Fibroblast of skin of back (primary cell): ENCODE results near the gene NME3.

ENCODE experiments used
- DNase-seq: peaks from one replicate; pipeline ENCODE4 v3.0.0-alpha.2; 2013

Gene NME3

DNA sequence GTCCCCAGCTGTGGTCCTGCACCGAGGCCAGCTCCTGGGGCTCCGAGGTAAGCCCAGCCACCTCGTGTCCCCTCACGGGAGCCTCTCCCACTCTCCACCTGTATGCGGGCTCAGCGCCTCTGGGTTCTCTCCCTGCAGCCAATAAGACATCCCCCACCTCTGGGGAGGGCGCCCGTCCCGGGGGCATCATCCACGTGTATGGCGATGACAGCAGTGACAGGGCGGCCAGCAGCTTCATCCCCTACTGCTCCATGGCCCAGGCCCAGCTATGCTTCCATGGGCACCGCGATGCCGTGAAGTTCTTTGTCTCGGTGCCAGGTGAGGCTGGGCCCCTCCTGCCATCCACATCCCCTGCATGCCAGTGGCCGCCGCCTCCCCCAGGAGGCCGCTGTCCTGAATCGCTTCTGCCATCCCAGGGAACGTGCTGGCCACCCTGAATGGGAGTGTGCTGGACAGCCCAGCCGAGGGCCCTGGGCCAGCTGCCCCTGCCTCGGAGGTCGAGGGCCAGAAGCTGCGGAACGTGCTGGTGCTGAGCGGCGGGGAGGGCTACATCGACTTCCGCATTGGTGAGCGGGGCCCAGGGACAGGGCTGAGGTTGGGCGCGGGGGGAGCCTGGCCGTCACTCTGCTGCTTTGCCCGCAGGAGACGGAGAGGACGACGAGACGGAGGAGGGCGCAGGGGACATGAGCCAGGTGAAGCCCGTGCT, 3.1 kb downstream of the NME3 start:
- no peak for DNase-seq

DNA sequence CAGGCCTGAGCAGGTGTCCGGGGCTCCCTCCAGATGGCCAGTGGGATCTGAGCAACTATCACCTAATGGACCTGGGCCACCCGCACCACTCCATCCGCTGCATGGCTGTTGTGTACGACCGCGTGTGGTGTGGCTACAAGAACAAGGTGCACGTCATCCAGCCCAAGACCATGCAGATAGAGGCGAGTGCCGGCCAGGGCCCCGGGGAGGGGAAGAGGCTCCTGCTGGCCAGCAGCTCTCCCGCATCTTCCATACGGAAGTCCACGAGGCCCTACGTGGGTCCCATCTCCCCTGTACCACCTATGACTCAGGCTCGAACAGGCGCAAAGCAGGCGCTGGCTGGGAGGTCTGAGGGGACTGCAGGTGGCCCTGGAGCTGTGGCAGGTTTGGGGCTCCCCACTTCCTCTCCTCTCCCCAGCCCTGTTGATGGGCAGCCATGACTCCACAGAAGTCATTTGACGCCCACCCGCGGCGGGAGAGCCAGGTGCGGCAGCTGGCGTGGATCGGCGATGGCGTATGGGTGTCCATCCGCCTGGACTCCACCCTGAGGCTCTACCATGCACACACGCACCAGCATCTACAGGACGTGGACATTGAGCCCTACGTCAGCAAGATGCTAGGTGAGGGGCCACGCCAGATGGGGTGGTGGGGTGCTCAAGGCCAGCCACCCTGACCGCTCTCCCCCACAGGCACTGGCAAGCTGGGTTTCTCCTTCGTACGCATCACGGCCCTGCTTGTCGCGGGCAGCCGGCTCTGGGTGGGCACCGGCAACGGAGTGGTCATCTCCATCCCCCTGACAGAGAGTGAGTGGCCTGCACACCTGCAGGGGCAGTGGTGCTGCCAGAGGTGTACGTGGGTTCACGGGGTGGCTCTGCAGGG, 4.0 kb downstream of the NME3 start:
- DNase-seq, result no peak

DNA sequence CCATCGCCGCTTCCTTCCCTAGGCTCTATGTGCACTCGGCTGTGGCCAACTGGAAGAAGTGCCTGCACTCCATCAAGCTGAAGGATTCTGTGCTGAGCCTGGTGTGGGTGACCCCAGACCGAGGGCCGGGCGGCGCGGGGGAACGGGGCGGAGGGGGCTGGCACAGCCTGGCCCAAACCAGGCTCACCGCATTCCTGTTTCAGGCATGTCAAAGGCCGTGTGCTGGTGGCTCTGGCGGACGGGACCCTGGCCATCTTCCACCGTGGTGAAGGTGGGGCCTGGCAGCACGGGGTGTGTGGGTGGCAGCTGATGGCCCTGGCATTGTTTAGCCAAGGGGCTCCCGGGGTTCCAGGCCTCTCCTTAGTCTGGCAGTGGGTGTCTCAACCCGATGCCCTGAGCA, 4.6 kb downstream of the NME3 start:
- DNase-seq, result no peak

DNA sequence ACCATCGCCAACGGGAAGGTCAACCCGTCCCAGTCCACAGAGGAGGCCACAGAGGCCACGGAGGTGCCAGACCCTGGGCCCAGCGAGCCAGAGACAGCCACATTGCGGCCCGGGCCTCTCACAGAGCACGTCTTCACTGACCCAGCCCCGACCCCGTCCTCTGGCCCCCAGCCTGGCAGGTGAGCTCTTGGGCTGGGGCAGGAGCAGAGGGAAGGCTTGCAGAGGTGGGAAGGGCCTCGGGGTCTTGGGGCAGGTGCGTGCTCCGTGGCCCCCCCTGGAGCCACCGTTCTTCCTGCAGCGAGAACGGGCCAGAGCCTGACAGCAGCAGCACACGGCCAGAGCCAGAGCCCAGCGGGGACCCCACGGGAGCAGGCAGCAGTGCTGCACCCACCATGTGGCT, 5.1 kb downstream of the NME3 start:
- DNase-seq, result no peak

DNA sequence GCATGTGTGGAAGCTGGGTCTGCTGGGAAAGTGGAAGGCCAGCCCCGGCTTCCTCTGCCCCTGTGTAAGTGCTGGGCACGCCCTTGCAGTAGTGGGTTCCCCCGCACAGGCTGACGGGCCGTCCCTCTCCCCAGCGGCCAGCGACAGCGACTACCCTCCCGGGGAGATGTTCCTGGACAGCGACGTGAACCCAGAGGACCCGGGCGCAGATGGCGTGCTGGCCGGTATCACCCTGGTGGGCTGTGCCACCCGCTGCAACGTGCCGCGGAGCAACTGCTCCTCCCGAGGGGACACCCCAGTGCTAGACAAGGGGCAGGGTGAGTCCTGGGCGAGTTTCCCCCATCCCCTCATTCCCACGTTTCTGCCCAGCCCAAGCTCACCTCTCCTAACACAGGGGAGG, 5.5 kb downstream of the NME3 start:
- no peak for DNase-seq

DNA sequence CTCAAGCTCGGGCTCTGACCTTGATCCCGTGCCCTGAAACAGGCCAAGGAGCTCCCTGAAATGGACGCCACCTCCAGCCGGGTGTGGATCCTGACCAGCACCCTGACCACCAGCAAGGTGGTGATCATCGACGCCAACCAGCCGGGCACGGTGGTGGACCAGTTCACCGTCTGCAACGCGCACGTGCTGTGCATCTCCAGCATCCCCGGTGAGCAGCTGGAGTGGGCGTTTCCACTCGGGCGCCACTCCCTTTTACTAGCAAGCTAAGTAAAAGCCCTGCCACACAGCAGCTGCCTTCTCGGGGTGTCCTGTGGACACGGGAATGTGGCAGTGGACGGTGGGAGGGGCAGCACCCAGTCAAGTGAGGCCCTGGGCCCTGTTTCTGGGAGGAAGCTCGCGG, 6.4 kb downstream of the NME3 start:
- DNase-seq, result no peak

DNA sequence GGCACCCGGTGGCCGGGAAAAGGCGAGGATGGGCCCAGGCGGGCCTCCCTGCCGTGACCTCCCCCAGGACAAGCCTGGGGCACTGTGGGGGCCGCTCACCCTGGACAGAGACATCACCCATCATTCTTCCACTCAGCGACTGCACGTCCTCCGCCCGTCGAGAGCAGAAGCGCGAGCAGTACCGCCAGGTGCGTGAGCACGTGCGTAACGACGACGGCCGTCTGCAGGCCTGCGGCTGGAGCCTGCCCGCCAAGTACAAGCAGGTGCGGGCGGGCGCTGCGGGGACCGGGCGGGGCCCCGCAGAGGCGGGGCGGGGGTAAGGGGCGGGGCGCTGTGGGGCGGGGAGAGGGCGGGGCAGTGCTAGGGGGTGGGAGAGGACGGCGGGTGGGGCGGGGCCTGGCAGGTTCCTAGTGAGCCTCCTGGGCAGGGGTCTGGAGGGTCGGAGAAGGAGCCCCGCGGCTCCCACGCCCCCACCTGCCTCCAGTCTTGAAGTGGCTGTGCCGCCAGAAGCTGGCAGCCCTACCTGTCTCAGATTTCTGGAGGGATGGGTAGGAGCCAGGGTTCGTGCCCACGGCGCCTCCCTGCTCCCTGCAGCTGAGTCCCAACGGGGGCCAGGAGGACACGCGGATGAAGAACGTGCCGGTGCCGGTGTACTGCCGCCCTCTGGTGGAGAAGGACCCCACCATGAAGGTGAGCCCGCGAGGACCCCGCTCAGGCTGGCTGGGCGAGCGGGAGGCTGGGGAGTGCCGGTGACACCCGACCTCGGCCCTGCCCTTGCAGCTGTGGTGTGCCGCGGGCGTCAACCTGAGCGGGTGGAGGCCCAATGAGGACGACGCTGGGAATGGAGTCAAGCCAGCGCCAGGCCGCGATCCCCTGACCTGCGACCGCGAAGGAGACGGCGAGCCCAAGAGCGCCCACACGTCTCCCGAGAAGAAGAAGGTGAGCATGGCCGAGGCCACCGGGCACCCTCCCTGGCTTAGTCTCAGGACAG, 7.5 kb downstream of the NME3 start:
- DNase-seq, result peak; percentile 24

DNA sequence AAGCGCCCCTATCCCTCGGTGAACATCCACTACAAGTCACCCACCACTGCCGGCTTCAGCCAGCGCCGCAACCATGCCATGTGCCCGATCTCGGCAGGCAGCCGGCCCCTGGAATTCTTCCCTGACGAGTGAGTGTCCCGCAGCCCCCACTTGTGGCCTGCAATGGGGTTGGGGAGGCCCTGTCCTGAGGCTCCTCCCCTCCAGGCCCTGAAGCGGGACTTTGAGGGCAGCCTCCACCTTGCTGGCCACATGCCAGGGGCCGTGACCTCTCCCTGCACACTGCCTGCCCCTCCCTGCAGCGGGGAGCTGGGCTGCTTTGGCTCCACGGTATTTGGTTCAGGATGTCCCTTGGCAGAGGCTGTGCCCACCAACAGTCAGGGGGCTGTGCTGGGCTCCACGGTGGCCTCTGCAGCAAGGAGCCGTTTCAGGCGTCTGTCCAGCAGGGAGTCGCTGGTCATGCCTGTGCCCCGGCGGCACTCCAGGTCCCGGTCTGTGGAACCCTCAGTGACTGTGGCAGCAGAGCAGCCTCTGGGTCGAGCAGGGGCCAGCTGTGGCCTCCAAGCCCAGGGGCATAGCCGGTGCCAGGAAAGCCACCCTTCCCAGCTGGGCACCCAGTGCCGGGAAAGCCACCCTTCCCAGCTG, 8.3 kb downstream of the NME3 start:
- DNase-seq, result no peak

DNA sequence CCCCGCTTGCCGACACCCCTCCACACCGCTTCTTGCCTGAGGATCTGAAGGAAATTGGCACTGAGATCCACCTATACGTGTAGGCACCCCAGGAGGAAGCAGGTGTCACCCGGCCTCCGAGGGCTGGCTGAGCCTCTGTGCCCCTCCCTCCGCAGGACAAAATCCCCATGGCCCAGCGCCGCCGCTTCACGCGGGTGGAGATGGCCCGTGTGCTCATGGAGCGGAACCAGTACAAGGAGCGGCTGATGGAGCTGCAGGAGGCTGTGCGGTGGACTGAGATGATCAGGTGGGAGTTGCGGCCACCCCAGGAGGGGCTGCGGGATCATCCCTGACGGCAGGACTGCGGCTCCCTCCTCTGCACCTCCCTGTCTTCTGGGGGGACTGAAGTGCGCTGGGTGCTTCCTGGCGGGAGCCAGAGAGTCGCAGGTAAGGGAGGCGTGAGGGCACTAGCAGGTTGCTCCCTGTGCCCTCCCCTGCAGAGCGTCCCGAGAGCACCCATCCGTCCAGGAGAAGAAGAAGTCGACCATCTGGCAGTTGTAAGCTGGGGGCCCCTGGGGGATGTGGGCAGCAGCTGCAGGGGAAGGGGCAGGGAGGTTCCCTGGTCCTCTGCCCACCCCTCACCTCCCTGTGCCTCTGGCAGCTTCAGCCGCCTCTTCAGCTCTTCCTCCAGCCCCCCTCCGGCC, 9.0 kb downstream of the NME3 start:
- no peak for DNase-seq

DNA sequence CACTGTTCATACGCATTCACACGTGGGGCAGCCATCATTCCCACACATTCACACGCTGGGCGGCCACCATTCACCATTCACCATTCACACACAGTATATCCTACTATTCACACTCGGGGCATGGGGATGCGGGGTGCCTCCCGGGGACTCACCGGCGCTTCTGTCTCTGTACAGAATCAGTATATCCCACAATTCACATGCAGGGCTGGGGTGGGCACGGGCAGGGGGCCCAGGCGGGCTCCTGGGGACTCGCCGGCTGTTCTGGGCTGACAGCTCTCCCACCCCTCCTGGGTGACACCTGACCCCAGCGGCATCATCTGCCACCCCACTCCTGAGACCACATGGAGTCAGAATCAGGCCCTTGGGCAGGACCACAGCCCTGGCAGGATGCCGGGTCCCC, 9.6 kb downstream of the NME3 start:
- DNase-seq, result no peak

DNA sequence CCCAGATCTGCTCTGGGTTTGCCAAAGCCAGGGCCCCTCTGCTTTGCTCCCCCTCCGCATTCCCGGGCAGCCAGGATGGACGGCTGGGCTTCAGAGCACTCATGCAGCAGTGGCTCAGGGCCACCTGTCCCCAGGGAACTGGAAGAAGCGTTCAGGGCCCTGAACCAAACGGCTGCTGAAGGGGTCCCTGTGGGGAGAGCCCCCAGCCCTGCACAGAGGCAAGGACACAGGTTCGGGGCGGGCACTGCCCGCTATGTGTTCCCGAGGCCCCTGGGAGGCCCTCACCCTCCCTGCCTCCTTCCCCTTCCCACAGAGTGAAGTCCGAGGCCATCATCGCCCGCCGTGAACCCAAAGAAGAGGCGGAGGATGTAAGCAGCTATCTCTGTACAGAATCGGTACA, 10.4 kb downstream of the NME3 start:
- DNase-seq, result no peak

DNA sequence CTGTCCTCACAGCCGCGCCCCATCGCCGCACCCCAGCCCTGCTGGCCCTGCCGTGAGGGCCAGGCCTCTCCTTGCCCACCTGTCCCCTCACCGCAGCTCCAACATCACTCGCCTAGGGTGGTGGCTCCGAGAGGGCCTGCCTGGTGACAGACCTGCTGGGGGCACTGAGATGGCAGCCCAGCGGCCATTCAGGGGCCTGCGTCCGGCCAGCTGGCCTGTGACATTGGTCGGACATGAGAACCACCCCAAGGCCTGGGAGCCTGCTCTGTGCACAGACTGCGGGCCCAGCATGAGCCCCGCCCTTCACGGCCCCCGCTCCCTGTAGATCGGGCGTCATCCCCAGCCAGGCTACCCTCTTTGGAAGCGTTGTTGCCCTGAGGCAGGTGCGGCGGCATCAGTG, 11.8 kb downstream of the NME3 start:
- DNase-seq, result no peak

DNA sequence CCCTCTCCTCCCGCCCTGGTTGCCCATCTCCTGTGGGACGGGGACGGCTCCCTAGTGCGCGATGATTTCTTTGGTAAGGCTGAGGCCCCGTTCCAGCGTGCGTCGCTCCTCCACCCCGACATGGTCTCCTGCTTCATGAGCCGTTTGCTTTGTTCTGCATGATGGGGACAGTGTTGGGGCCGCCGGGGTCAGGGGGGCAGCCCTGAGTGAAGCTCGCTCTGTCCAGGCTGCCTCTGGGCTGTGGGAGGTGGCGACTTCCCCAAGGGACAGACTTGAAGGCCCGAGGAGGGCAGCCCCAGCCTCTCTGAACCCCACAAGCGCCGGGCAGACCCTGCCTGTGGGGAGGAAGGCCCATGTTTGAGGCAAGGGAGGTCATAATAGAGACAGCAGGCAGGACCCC, 12.4 kb downstream of the NME3 start:
- no peak for DNase-seq

DNA sequence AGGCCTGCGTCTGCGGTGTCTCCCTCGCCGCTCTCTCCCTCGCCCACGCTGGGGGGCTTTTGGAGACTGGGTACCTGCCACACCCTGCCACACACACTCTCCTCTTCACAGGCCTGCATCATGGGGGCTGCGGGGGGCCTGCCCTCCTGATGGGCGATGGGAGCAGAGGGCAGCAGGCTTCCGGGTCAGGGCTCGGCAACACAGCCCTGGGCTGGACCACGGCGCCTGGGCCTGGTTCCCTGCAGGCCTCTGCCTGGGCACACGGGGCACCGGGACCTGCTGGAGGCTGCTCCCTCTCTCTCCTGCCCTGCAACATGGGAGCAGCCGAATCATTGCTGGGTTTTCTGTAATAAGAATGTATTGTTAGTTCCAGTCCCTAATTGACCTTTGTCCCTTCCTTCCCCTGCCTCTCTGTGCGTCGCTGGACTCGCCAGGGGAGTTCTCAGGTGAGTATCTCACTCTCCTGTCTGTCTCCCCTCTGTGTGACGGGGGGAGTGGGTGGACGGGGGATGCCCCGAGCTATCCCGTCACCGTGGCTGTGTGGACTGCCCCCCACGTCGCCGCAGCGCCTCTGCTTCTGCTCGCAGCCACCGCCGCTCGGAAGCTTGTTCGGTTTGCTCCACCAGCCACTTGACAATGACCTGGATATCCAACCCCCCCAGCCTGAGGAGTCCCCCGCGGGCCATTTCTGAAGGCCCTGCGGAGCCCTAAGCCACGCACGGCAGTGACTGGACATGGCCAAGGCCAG, 13.5 kb downstream of the NME3 start:
- no peak for DNase-seq

DNA sequence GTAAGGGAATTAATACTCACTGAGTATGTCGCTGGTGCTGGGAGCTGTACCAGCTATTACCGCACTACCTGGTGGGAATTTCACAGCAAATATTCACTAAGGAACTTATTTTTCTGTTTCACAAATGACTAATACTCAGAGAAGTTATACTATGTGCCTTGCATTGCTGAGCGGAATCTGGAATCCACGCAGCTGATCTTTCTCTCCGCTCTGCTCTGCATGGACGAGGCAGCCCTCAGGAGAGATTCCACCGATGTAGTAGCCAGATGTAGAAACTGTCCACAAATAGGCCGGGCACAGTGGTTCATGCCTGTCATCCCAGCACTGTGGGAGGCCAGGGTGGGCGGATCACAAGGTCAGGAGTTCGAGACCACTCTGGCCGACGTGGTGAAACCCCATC, 17.1 kb downstream of the NME3 start:
- DNase-seq, result no peak

DNA sequence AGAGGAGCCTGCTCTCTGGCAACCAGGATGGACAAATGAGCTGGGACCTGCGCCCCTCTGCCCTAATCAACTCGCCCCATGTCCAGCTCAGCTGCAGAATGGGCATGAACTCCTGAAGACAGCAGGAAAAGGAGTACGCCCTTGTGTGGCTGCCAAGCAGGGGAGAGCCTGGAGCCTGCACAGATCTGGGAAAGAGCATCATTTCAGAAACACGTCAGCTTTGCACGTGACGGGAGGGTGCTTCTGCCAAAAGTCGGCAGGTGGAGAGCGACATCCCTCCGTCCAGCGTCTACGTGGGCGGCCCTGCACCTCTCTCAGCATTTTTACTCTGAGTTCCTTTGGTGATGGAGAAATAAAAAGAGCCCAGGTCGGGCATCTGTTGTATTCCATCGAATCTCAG, 18.5 kb downstream of the NME3 start:
- DNase-seq, result no peak

DNA sequence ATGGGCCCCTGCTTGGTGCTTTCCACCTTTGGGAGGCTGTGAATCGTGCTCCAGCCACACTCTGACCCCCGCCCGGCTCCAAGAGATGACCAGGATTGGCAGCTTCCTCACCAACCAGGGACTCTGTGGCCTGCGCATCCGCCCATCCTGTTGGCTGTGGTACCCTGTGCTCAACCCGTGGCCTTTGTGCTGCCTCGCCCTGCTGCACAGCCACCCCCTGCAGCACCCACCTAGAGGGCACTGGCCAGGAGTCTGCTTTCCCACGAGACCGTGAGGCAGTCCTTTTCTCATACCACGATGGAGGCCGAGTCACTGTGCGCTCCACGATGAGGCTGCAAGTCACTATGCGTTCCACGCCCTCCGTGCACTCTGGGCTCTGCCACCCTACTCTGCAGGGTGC, 19.4 kb downstream of the NME3 start:
- DNase-seq, result no peak

DNA sequence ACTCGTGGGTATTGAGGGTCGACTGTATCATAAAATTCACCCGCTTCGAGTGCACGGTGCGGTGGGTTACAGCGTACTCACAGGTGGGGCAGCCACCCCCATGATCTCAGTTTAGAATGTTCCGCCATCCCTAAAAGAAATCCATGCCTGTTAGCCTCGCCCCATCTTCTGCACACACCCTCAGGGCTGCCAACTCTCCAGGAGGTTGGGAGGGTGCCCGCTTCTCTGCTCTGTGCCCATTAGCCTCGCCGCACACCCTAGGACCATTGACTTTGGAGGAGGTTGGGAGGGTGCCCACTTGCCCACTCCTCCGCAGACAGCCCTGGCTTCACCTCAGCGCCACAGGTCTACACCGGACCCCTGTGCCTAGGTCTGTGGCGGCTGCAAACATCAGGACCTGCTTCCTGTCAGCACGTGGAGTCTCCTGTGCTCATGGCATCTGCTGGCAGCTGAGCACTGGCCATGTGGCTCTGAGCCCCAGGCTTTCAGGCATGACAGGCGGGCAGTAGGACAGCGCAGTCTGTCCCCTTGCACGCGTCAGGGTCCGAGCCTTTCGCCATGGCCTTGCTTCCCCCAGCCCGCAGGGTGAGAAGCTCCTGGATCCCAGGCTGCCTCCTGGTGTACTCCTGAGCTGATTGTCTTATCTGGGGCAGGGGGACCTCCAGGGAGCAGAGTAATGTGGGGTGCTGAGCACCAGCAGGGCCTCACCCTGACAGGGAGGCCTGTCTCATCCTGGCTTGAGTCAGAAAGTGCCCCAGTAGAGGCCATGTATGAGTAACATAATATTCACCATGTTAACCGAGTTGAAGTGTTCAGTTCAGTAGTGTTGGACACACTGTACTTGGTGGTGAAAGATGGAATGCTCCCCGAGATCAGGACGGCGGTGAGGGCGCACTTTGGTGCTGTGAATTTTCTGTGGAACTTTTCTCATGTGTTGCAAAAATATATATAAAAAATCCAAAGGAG, 21.9 kb downstream of the NME3 start:
- no peak for DNase-seq

DNA sequence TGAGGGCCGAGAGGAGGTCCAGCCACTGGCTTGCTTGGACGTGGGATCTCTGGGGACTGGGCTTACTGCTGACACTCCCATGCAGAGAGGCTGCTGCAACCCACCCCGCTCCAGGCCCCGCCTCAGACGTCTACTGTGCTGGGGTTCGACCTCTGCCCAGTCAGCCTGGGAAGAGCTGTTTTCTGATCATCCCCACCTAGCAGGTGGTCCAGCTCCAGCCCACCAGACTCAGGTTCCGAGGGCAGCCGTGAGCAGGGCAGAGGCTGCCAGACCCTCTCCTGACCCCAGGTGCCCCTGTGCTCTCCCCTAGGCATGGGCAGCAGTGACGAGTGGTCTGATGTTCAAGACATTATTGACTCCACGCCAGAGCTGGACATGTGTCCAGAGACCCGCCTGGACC, 23.4 kb downstream of the NME3 start:
- no peak for DNase-seq

DNA sequence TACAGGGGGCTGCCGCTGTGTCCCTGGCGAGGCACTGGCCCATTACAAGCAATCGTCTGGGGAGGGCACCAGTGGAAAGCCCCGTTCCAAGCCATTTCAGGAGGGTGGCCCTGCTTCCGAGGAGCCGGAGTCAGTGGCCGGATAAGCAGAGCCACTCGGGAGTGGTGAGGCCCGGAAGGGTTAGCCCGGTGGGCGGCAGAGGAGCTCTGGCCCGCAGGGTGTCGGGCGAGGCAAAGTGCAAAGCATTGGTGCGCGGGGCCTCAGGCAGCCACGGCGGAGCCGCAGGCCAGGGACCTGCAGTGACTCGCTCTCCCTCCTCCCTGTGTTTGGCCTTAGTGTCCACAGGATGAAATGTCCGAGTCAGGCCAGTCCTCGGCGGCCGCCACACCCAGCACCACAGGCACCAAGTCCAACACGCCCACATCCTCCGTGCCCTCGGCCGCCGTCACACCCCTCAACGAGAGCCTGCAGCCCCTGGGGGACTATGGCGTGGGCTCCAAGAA, 24.6 kb downstream of the NME3 start:
- no peak for DNase-seq
